Measurements from ENCODE around the gene ZNF552. TPM values are rescaled to one million over a fixed set of nuclear protein-coding genes. Genes with fewer than 3 reads are reported as not detected.

The ZNF552 gene
- total RNA-seq = 4.3 and 4.4 TPM in 2 replicates

DNA sequence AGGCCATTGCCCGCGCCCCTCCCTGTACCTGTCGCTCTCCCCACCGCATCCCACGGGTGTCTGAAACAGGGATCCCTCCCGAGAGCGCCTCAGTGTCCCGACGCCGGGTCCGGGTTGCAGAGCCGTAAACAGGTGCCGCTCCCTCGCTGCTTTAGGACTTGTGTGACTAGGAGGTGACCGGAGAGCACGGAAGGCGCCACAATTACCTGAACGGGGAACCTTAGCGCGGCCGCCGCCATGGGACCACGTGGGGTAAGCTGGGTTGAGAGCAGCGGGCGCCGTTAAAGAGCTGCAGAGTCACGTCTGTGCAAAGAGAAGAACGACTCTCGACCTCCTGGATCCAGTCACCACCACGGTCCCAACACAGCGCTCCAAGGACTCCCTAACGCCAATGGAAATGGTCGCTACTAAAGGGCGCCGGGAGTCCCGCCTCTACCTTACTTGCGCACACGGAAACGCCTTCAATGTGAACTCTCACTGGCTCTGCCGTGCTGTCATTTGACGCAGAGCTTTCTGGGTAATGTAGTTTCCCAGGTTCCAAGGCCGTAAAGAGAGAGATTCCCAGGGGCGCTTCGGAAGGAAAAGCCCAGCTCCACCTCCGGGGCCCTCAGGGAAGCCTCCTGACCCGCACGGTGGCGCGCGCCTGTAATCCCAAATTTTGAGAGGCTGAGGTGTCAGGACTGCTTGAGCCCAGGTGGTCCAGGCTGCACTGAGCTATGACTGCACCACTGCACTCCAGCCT lies at the start of gene ZNF552:
TSS of gene ZNF552 (minus strand) at position 409 of the 742 bp plus-strand sequence. CDS start at position 239, 170 bp downstream.

DNA sequence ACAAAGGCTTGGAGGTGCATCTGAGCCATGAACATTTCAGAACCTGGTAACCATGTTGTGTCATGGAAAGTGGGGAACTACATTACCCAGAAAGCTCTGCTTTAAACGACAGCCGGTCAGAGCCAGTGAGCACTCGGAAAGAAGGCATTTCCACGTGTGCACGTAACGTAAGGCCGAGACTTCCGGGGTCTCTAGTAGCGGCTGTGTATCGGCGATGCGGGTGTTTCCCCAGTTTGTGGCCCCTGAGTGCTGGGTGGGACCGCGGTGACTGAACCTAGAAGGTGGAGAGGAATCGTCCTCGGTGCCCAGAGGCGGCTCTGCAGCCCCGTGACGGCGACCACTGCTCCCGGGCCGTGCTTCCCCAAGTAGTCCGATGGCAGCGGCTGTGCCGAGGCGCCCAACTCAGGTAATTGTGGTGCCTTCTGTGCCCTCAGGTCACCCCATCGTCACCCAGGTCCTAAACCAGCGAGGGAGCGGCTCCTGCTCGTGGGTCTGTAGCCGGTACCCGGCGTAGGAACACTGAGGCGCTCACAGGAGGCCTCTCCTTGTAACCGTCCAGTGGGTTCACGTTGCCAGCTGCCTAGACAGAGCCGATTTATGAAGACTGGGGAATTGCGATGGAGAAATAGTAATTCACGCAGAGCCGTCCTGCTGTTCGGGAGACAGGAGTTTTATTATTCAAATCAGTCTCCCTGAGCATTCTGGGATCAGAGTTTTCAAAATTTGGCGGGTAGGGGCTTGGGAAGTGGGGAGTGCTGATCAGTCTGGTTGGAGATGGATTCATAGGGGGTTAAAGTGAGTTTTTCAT lies 35.2 kb upstream of the ZNF552 start, which contains the start of gene ZNF587:
TSS of gene ZNF587 (plus strand) at position 194 of the 808 bp plus-strand sequence. CDS start at position 374, 180 bp downstream.

DNA sequence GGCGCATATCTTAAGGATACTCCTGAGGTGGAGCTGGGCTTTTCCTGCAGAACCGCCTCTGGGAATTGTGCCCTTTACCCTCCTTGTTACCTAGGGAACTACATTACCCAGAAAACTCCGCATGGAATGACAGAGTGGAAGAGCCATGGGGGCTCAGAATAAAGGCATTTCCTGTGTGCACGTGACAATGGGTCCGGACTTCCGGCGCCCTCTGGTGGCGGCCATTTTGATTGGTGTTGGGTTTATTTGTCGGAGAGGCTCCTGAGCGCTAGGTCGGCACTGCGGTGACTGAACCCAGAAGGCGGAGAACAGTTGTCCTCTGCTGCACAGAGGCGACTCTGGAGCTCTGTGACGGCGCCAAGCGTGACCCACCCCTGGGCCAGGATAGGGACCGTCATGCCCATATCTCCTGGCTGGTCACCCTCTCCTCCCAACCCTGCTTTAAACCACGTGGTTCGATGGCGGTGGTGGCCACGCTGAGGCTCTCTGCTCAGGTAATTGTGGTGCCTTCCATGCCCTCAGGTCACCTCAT lies 15.4 kb upstream of the ZNF552 start, which contains the start of gene ZNF587B:
TSS of gene ZNF587B (plus strand) at position 229 of the 532 bp plus-strand sequence. CDS start at position 459, 230 bp downstream.

GRCh38 chr19:57769345-57770131 lies 45.2 kb downstream of the ZNF552 start, which contains the start of gene ZNF586:
TSS of gene ZNF586 (plus strand) at chr19:57769676. CDS start at chr19:57769843, 167 bp downstream.

Other genes starting within 250 kb of the ZNF552 start
- gene ZNF416, start 236.0 kb downstream of the ZNF552 start, total RNA-seq = 5.4 and 5.5 TPM in 2 replicates
- gene ZIK1, start 230.8 kb downstream of the ZNF552 start, total RNA-seq = 5.2 and 6.8 TPM in 2 replicates
- gene ZNF530, start 215.0 kb downstream of the ZNF552 start, total RNA-seq = 2.1 and 2.3 TPM in 2 replicates
- 20.7 and 21.9 TPM in 2 replicates for gene ZNF134, start 200.7 kb downstream of the ZNF552 start, total RNA-seq
- 10.8 and 11.0 TPM in 2 replicates for gene ZNF211, start 181.7 kb downstream of the ZNF552 start, total RNA-seq
- 0.07 TPM in 1 of 2 replicates, not detected in the other for gene ZSCAN4, start 146.0 kb downstream of the ZNF552 start, total RNA-seq
- gene ZNF551, start 132.9 kb downstream of the ZNF552 start, total RNA-seq = 5.3 and 5.7 TPM in 2 replicates
- gene ZNF154, start 105.7 kb downstream of the ZNF552 start, total RNA-seq = 7.0 and 8.1 TPM in 2 replicates
- gene ZNF671, start 87.3 kb downstream of the ZNF552 start, total RNA-seq = 9.5 and 11.7 TPM in 2 replicates
- gene ZNF776, start 68.1 kb downstream of the ZNF552 start, total RNA-seq = 13.2 and 14.1 TPM in 2 replicates
- gene ZNF586, start 45.2 kb downstream of the ZNF552 start, total RNA-seq = 13.7 and 15.0 TPM in 2 replicates
- 20.1 and 23.4 TPM in 2 replicates for gene ZNF587B, start 15.4 kb upstream of the ZNF552 start, total RNA-seq
- 33.7 and 35.8 TPM in 2 replicates for gene ZNF587, start 34.9 kb upstream of the ZNF552 start, total RNA-seq
- gene ZNF814, start 74.1 kb upstream of the ZNF552 start, total RNA-seq = 6.6 and 8.0 TPM in 2 replicates
- 20.2 and 25.7 TPM in 2 replicates for gene ZNF417, start 101.7 kb upstream of the ZNF552 start, total RNA-seq
- gene ZNF418, start 120.5 kb upstream of the ZNF552 start, total RNA-seq = 5.7 and 6.2 TPM in 2 replicates
- 4.0 and 4.9 TPM in 2 replicates for gene ZNF256, start 132.8 kb upstream of the ZNF552 start, total RNA-seq
- gene C19orf18, start 159.6 kb upstream of the ZNF552 start, total RNA-seq = not detected in 2 replicates
- 11.5 and 12.5 TPM in 2 replicates for gene ZNF606, start 187.9 kb upstream of the ZNF552 start, total RNA-seq
- 0.46 TPM in 1 of 2 replicates, not detected in the other for gene ZSCAN1, start 219.1 kb upstream of the ZNF552 start, total RNA-seq
- 5.1 and 6.1 TPM in 2 replicates for gene ZNF135, start 244.4 kb upstream of the ZNF552 start, total RNA-seq

All from smooth muscle cell of the pulmonary artery (primary cell).